RWPE2 (cell line): ENCODE results near the gene ATP6V1E1.

Experiments used
- ATAC-seq: fragments of 200-7000 bp; cut with Tn5 transposase; 3 replicates; pipeline ENCODE4 v1.9.1; 2021; ENCODE audit warnings: low read depth
- DNase-seq: peaks from one replicate; pipeline ENCODE4 v3.0.0-alpha.2; 2020; ENCODE audit warnings: low spot score
- H3K27ac ChIP-seq: fragments of 450-650 bp; 2 replicates; pipeline ENCODE4 v1.5.1; 2017; ENCODE audit warnings: mild to moderate bottlenecking; ENCODE audit not compliant: poor library complexity, severe bottlenecking
- H3K27me3 ChIP-seq: fragments of 250-450 bp; sonication (Bioruptor Pico); 2 replicates; pipeline ENCODE4 v1.5.1; 2021; ENCODE audit warnings: mild to moderate bottlenecking, moderate library complexity; ENCODE audit not compliant: insufficient read depth, poor library complexity, severe bottlenecking
- H3K36me3 ChIP-seq: fragments of 250-450 bp; sonication (Bioruptor Pico); 2 replicates; pipeline ENCODE4 v1.5.1; 2020; ENCODE audit warnings: low read depth, mild to moderate bottlenecking, moderate library complexity
- H3K4me1 ChIP-seq: fragments of 250-450 bp; sonication (Bioruptor Pico); 2 replicates; pipeline ENCODE4 v1.5.1; 2021; ENCODE audit warnings: mild to moderate bottlenecking, moderate library complexity; ENCODE audit not compliant: insufficient read depth, poor library complexity, severe bottlenecking
- H3K4me3 ChIP-seq: fragments of 250-450 bp; sonication (Bioruptor Pico); 2 replicates; pipeline ENCODE4 v1.5.1; 2021; ENCODE audit warnings: mild to moderate bottlenecking, moderate library complexity; ENCODE audit not compliant: severe bottlenecking
- H3K9me3 ChIP-seq: fragments of 250-450 bp; sonication (Bioruptor Pico); 2 replicates; pipeline ENCODE4 v1.5.1; 2021; ENCODE audit warnings: mild to moderate bottlenecking, moderate library complexity; ENCODE audit not compliant: severe bottlenecking
- CTCF ChIP-seq: fragments of 450-650 bp; IDR thresholded peaks from one replicate; pipeline ENCODE4 v1.5.1; 2017; ENCODE audit warnings: mild to moderate bottlenecking, moderate library complexity; ENCODE audit not compliant: poor library complexity, severe bottlenecking

The ATP6V1E1 gene

GRCh38 chr22:17596226-17596625 is 32.3 kb downstream of the ATP6V1E1 start:
- ATAC-seq (no peak), DNase-seq (no peak)
- TF ChIP-seq CTCF, result no peak
- H3K9me3 ChIP-seq, result no peaks in the 10 kb centered on the region
- no peak overlapping the region for H3K4me3 ChIP-seq
- H3K36me3 ChIP-seq, result peaks cover 87% of the 10 kb centered on the region
- no peaks in the 10 kb centered on the region for H3K27me3 ChIP-seq
- no peaks in the 10 kb centered on the region for H3K4me1 ChIP-seq
- H3K27ac ChIP-seq, result no peak overlapping the region

DNA sequence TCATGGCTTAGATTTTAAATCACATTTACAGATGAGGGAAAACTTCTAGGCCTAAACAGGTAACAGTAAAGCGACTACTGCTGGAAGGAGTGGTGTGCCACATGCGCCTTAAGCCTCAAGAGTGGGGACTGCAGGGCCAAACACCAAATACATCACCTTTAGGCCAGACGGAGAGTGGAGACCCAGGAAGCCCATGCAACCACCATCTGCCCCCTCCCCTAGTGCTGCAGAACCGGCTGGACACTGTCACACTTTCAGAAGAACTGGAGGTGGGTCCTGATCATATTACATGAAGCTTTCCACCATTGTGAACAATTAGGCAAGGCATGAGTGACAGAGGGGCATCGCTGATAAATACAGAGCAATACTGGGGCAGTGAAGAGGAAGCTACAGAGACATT is 36.3 kb downstream of the ATP6V1E1 start:
- Histone ChIP-seq H3K4me3 (no peak overlapping the region), H3K27me3 (no peaks in the 10 kb centered on the region), H3K9me3 (no peaks in the 10 kb centered on the region), H3K4me1 (no peaks in the 10 kb centered on the region), H3K27ac (no peak overlapping the region), H3K36me3 (peaks cover 60% of the 10 kb centered on the region)
- DNase-seq, result no peak
- TF ChIP-seq CTCF, result no peak
- no peak for ATAC-seq

DNA sequence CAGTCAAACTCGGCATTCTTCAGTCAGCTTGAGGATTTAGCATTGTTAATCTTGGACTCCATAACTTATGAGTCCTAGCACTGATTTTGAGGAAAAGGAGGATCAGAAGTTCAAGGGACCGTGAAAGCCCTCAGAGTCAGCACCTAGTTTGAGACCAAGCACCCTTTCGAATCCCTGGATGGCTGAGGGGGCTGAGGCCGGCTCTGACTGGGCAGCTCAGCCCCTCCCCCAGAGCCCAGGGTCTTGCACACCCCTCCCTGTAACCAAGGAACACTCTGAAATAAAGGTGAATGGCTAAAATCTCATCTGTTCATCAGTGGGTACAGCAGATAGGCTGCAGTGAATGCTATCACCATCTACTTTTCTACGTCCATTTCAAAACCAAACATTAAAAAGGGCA is 38.0 kb downstream of the ATP6V1E1 start:
- Histone ChIP-seq H3K9me3 (no peaks in the 10 kb centered on the region), H3K27me3 (no peaks in the 10 kb centered on the region), H3K4me3 (no peak overlapping the region), H3K4me1 (no peaks in the 10 kb centered on the region), H3K27ac (no peak overlapping the region), H3K36me3 (peaks cover 45% of the 10 kb centered on the region)
- ATAC-seq, result no peak
- DNase-seq, result no peak
- TF ChIP-seq CTCF, result no peak

GRCh38 chr22:17589810-17590375 is 38.7 kb downstream of the ATP6V1E1 start:
- Histone ChIP-seq H3K36me3 (peaks cover 38% of the 10 kb centered on the region), H3K27me3 (no peaks in the 10 kb centered on the region), H3K27ac (no peak overlapping the region), H3K4me1 (no peaks in the 10 kb centered on the region), H3K9me3 (no peaks in the 10 kb centered on the region), H3K4me3 (no peak overlapping the region)
- DNase-seq, result no peak
- TF ChIP-seq CTCF, result no peak
- no peak for ATAC-seq

DNA sequence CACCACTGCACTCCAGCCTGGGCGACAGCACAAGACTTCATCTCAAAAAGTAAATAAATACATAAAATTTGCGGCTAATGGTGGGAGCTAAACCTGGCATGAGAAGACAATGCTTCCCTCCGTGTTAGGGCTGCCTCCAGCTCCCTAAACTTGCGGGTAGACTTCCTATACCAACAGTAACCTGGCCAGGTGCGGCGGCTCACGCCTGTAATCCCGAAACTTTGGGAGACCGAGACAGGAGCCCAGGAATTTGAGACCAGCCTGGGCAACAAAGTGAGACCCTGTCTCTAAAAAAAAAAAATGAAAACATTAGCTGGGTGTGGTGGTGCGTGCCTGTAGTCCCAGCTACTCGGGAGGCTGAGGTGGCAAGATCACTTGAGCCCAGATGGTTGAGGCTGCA is 39.9 kb downstream of the ATP6V1E1 start:
- DNase-seq, result no peak
- H3K36me3 ChIP-seq, result peaks cover 25% of the 10 kb centered on the region
- TF ChIP-seq CTCF, result no peak
- no peak overlapping the region for H3K4me3 ChIP-seq
- no peaks in the 10 kb centered on the region for H3K27me3 ChIP-seq
- no peaks in the 10 kb centered on the region for H3K9me3 ChIP-seq
- ATAC-seq, result no peak
- no peaks in the 10 kb centered on the region for H3K4me1 ChIP-seq
- no peak overlapping the region for H3K27ac ChIP-seq
